ENCODE results near the gene RPSA. TPM values are rescaled to one million over a fixed set of nuclear protein-coding genes. Genes with fewer than 3 reads are reported as not detected.

Gene RPSA
- total and polyA plus RNA-seq, 2 of the 4 experiments (the other 2 are of a cell fraction), result 1,415 to 2,710 TPM

GRCh38 chr3:39460677-39461076, 54.2 kb downstream of the RPSA start:
- H4K8ac ChIP-seq (ENCODE audit: low read depth in 2 of 2, low read length in 2 of 2), result no peak overlapping the region
- H3K9me3 ChIP-seq (ENCODE audit: control insufficient read depth, insufficient read depth, low read length), result no peaks in the 10 kb centered on the region
- WGBS, 2 experiments (ENCODE audit: extremely low coverage in 2 of 2, insufficient read length in 1 of 2), result no CpG with 5 or more reads among the region's 2 CpGs
- no peak; the same call in 1 of the 2 replicates for ATAC-seq (ENCODE audit: low read depth)
- CTCF ChIA-PET, result no interaction called here
- no peak overlapping the region for H2BK20ac ChIP-seq (ENCODE audit: low read depth, low read length)
- no peak overlapping the region for H2BK15ac ChIP-seq (ENCODE audit: low read depth, low read length)
- no peak overlapping the region for H3K4ac ChIP-seq (ENCODE audit: low read depth, low read length)
- TF ChIP-seq CHD1 (IDR thresholded peaks at IDR 0.05; ENCODE audit: low read depth, low read length) (no peak), NFE2L2 (IDR thresholded peaks at IDR 0.05; ENCODE audit: low read depth, low read length) (no peak)
- no peak overlapping the region for H3K18ac ChIP-seq (ENCODE audit: low read depth, low read length)
- H2AK5ac ChIP-seq (ENCODE audit: low read depth, low read length), result no peak overlapping the region
- POLR2A ChIA-PET (ENCODE audit: unreplicated experiment), result no interaction called here
- H3K27ac ChIP-seq (ENCODE audit: insufficient read depth, low read length), result no peak overlapping the region
- no peak overlapping the region for H3K9ac ChIP-seq (ENCODE audit: low read depth, low read length)
- in situ Hi-C loops (cut with MboI; ENCODE audit: low sequenced_read_pairs), result no loop called here
- no peak overlapping the region for H3K56ac ChIP-seq (ENCODE audit: extremely low read depth, insufficient read depth, low read length)
- no peaks in the 10 kb centered on the region; the same call in 1 of the 2 replicates for H3K27me3 ChIP-seq (ENCODE audit: control insufficient read depth, insufficient read depth, low read length)
- intact Hi-C loops (cut with micrococcal nuclease), result no loop called here
- DNase-seq, result no peak
- H3K9me1 ChIP-seq (ENCODE audit: insufficient read depth, low read length), result no peaks in the 10 kb centered on the region
- H3K36me3 ChIP-seq (ENCODE audit: control insufficient read depth, insufficient read depth, low read length), result no peaks in the 10 kb centered on the region
- no peak overlapping the region for H3K23ac ChIP-seq (ENCODE audit: low read depth, low read length)
- H2AFZ ChIP-seq (replicated peaks; ENCODE audit: low read length, poor library complexity), result no peak overlapping the region
- no peak overlapping the region for H3K4me2 ChIP-seq (ENCODE audit: low read depth, low read length)
- no peak overlapping the region for H2BK5ac ChIP-seq (ENCODE audit: low read depth, low read length, poor library complexity, severe bottlenecking)
- no peak overlapping the region for H4K5ac ChIP-seq (ENCODE audit: low read depth, low read length)
- H2AK9ac ChIP-seq (replicated peaks; ENCODE audit: low read depth, low read length, poor library complexity), result no peak overlapping the region
- H3K79me1 ChIP-seq (ENCODE audit: low read depth in 1 of 2, low read length in 2 of 2), result no peaks in the 10 kb centered on the region
- no TSS peak for BruUV-seq (replicated peaks)
- no peak overlapping the region for H2BK120ac ChIP-seq (ENCODE audit: low read depth, low read length)
- H4K91ac ChIP-seq (ENCODE audit: insufficient read depth, low read depth, low read length), result no peak overlapping the region
- H4K20me1 ChIP-seq (ENCODE audit: insufficient read depth, low read length), result no peaks in the 10 kb centered on the region
- H3K4me3 ChIP-seq (ENCODE audit: insufficient read depth, low read depth, low read length), result no peak overlapping the region
- dilution Hi-C loops (cut with HindIII; ENCODE audit: low sequenced_read_pairs, unreplicated experiment), result no loop called here
- no peak overlapping the region for H3K14ac ChIP-seq (replicated peaks; ENCODE audit: low read depth, low read length)
- H3K4me1 ChIP-seq (ENCODE audit: control insufficient read depth, insufficient read depth, low read length), result no peaks in the 10 kb centered on the region

Small RNAs within 50 kb of the gene (microRNA-seq; reads per million reads assigned to microRNA genes)
- gene SNORA6 (ENCODE audit: insufficient read depth, insufficient read length) (not detected), gene SNORA62 (ENCODE audit: insufficient read depth, insufficient read length) (not detected)

Small RNAs within 50 kb of the gene (small RNA-seq; reads per million reads assigned to genes)
- gene SNORA6, result 0 reads per million in 5 experiments
- 0 reads per million in 5 experiments for gene SNORA62

Other genes with a start within 250 kb of the RPSA start
- gene XIRP1, start 214.1 kb upstream of the RPSA start, total RNA-seq (2012; rRNA removed), result under 0.01 TPM in 2 replicates
- gene XIRP1, start 214.1 kb upstream of the RPSA start, polyA plus RNA-seq (2012; rRNA removed), result 0.03 and 0.07 TPM in 2 replicates
- not detected in 2 replicates for gene CX3CR1, start 126.7 kb upstream of the RPSA start, total RNA-seq (2012; rRNA removed)
- gene CX3CR1, start 126.7 kb upstream of the RPSA start, polyA plus RNA-seq (2012; rRNA removed), result 0.03 TPM in 1 of 2 replicates, not detected in the other
- gene CCR8, start 77.0 kb upstream of the RPSA start, total RNA-seq (2012; rRNA removed), result not detected in 2 replicates
- not detected in 2 replicates for gene CCR8, start 77.0 kb upstream of the RPSA start, polyA plus RNA-seq (2012; rRNA removed)
- 16.1 and 17.4 TPM in 2 replicates for gene SLC25A38, start 23.4 kb upstream of the RPSA start, total RNA-seq (2012; rRNA removed)
- 22.5 and 22.6 TPM in 2 replicates for gene SLC25A38, start 23.4 kb upstream of the RPSA start, polyA plus RNA-seq (2012; rRNA removed)
- gene MOBP, start 61.0 kb downstream of the RPSA start, total RNA-seq (2012; rRNA removed), result not detected in 2 replicates
- gene MOBP, start 61.0 kb downstream of the RPSA start, polyA plus RNA-seq (2012; rRNA removed), result not detected in 2 replicates